Mammary epithelial cell (primary cell): ENCODE data around the gene TMEM92.

ENCODE experiments used
- CTCF ChIP-seq, 2 donors: IDR thresholded peaks in 1 of 2; conservative IDR thresholded peaks in 1 of 2; 2 replicates each; pipeline ENCODE4 v1.5.1; 2011 to 2012; ENCODE audit warnings: inconsistent platforms in 2 of 2, low read length in 2 of 2, mild to moderate bottlenecking in 2 of 2, control low read depth in 1 of 2, low read depth in 1 of 2; ENCODE audit not compliant: insufficient read depth in 1 of 2; ENCODE audit errors: extremely low read depth in 1 of 2
- EZH2 ChIP-seq: IDR thresholded peaks from 2 replicates; pipeline ENCODE4 v1.6.1; 2012; ENCODE audit warnings: low read length, inconsistent platforms, borderline replicate concordance

DNA sequence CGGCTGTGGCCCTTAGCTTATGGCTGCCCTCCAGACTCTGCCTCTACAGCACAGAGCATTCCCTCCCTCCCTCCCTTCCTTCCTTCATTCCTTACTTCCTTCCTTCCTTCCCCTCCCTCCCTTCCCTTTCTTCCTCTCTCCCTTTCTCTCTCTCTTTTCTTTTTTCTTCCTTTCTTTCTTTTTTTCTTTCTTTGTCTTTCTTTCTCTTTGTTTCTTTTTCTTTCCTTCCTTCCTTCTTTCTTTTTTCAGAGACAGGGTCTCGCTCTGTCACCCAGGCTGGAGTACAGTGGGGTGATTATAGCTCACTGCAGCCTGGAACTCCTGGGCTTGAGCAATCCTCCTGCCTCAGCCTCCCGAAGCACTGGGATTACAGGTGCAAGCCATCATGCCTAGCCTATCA is 11.7 kb downstream of the TMEM92 start:
- TF ChIP-seq CTCF (conservative IDR thresholded peaks at IDR 0.05 in 1 of 2, IDR thresholded peaks at IDR 0.05 in 1 of 2; ENCODE audit: extremely low read depth in 1 of 2, insufficient read depth in 1 of 2, low read depth in 1 of 2, low read length in 2 of 2) (no peak), EZH2 (no peak)
